MM.1S (cell line): Measurements from ENCODE around the gene RSPH4A.

Source experiments
- DNase-seq: peaks from one replicate; pipeline ENCODE4 v3.0.0-alpha.2; 2015
- H2AFZ ChIP-seq: fragments of 300-600 bp; sonication (generic); 2 replicates; pipeline ENCODE4 v1.6.0; 2016; ENCODE audit warnings: antibody characterized with exemption, low read length
- H3F3A ChIP-seq: fragments of 300-600 bp; sonication (generic); 2 replicates; pipeline ENCODE4 v1.6.1; 2016; ENCODE audit warnings: mild to moderate bottlenecking, antibody characterized with exemption, low read length, moderate library complexity, mixed read lengths; ENCODE audit not compliant: insufficient read depth
- H3K27ac ChIP-seq: fragments of 300-600 bp; sonication (generic); 2 replicates; pipeline ENCODE4 v1.5.1; 2016; ENCODE audit warnings: mild to moderate bottlenecking, low read length
- H3K27me3 ChIP-seq: fragments of 300-600 bp; sonication (generic); replicated peaks from 2 replicates; pipeline ENCODE4 v1.6.0; 2016; ENCODE audit warnings: low read length; ENCODE audit not compliant: insufficient read depth
- H3K36me3 ChIP-seq: fragments of 300-600 bp; sonication (generic); replicated peaks from 2 replicates; pipeline ENCODE4 v1.6.1; 2016; ENCODE audit warnings: mild to moderate bottlenecking, low read length, mixed read lengths; ENCODE audit not compliant: insufficient read depth
- H3K4me1 ChIP-seq: fragments of 300-600 bp; sonication (generic); 2 replicates; pipeline ENCODE4 v1.6.1; 2016; ENCODE audit warnings: low read length, mixed read lengths
- H3K4me2 ChIP-seq: fragments of 300-600 bp; sonication (generic); 2 replicates; pipeline ENCODE4 v1.6.0; 2016; ENCODE audit warnings: low read depth, low read length
- H3K4me3 ChIP-seq: fragments of 300-600 bp; sonication (generic); 2 replicates; pipeline ENCODE4 v1.5.1; 2016; ENCODE audit warnings: low read length, mixed read lengths
- H3K79me2 ChIP-seq: fragments of 300-600 bp; sonication (generic); 2 replicates; pipeline ENCODE4 v1.6.1; 2016; ENCODE audit warnings: mixed run types, low read length, mixed read lengths
- H3K9ac ChIP-seq: fragments of 300-600 bp; sonication (generic); 2 replicates; pipeline ENCODE4 v1.6.1; 2016; ENCODE audit warnings: low read length, mixed read lengths
- H3K9me2 ChIP-seq: fragments of 300-600 bp; sonication (generic); replicated peaks from 2 replicates; pipeline ENCODE4 v1.6.1; 2016; ENCODE audit warnings: mild to moderate bottlenecking, low read length, mixed read lengths; ENCODE audit not compliant: insufficient read depth
- H3K9me3 ChIP-seq: fragments of 300-600 bp; sonication (generic); replicated peaks from 2 replicates; pipeline ENCODE4 v1.6.1; 2016; ENCODE audit warnings: mild to moderate bottlenecking, low read length, mixed read lengths; ENCODE audit not compliant: insufficient read depth
- H4K20me1 ChIP-seq: fragments of 300-600 bp; sonication (generic); 2 replicates; pipeline ENCODE4 v1.6.1; 2016; ENCODE audit warnings: mild to moderate bottlenecking, low read length, moderate library complexity, mixed read lengths; ENCODE audit not compliant: insufficient read depth
- CTCF ChIP-seq: fragments of 300-600 bp; sonication (generic); IDR thresholded peaks from 2 replicates; pipeline ENCODE4 v1.5.1; 2016; ENCODE audit warnings: antibody characterized with exemption, low read length, mixed read lengths
- EZH2 ChIP-seq: fragments of 300-600 bp; sonication (generic); optimal IDR thresholded peaks from 2 replicates; pipeline ENCODE3; 2017; ENCODE audit warnings: low read depth, mild to moderate bottlenecking, antibody characterized with exemption, low read length, mixed read lengths
- EZH2phosphoT487 ChIP-seq: fragments of 300-600 bp; sonication (generic); IDR thresholded peaks from 2 replicates; pipeline ENCODE4 v1.6.1; 2018; ENCODE audit warnings: antibody characterized with exemption, low read length

RSPH4A gene

GRCh38 chr6:116579143-116579542, 37.1 kb upstream of the RSPH4A start:
- Histone ChIP-seq H3K9me3 (no peaks in the 10 kb centered on the region), H3K27me3 (no peaks in the 10 kb centered on the region), H2AFZ (no peak overlapping the region), H3K4me3 (no peak overlapping the region), H3K4me1 (no peaks in the 10 kb centered on the region), H3K27ac (no peak overlapping the region), H3F3A (no peaks in the 10 kb centered on the region), H3K36me3 (no peaks in the 10 kb centered on the region; the same call in 1 of the 2 replicates), H3K9me2 (no peaks in the 10 kb centered on the region), H3K9ac (no peak overlapping the region), H3K4me2 (no peak overlapping the region), H4K20me1 (no peaks in the 10 kb centered on the region; the same call in none of the 2 replicates), H3K79me2 (peaks cover 66% of the 10 kb centered on the region)
- no peak for DNase-seq
- no peak for TF ChIP-seq EZH2
- no peak for TF ChIP-seq CTCF
- no peak for TF ChIP-seq EZH2phosphoT487

- Histone ChIP-seq H3K27ac (no peak overlapping the region), H3K79me2 (peaks cover 56% of the 10 kb centered on the region), H2AFZ (no peak overlapping the region), H3F3A (no peaks in the 10 kb centered on the region), H4K20me1 (no peaks in the 10 kb centered on the region; the same call in none of the 2 replicates), H3K27me3 (no peaks in the 10 kb centered on the region), H3K4me3 (no peak overlapping the region), H3K9me2 (no peaks in the 10 kb centered on the region), H3K4me1 (no peaks in the 10 kb centered on the region), H3K9me3 (no peaks in the 10 kb centered on the region), H3K9ac (no peak overlapping the region), H3K4me2 (no peak overlapping the region), H3K36me3 (no peaks in the 10 kb centered on the region; the same call in 1 of the 2 replicates)
- TF ChIP-seq EZH2phosphoT487 = no peak
- no peak for DNase-seq
Observed at GRCh38 chr6:116580198-116580597, 36.1 kb upstream of the RSPH4A start.

GRCh38 chr6:116586276-116586675, 30.0 kb upstream of the RSPH4A start:
- no peak overlapping the region for H3K27ac ChIP-seq
- TF ChIP-seq CTCF (no peak), EZH2 (no peak)
- H3K9ac ChIP-seq = no peak overlapping the region
- no peaks in the 10 kb centered on the region for H3K9me3 ChIP-seq
- no peak for DNase-seq
- H3K4me2 ChIP-seq = no peak overlapping the region
- no peaks in the 10 kb centered on the region for H3F3A ChIP-seq
- peaks cover 2% of the 10 kb centered on the region; the same call in 1 of the 2 replicates for H3K36me3 ChIP-seq
- H4K20me1 ChIP-seq = no peaks in the 10 kb centered on the region
- H3K79me2 ChIP-seq = peaks cover 17% of the 10 kb centered on the region; the same call in 1 of the 2 replicates
- no peak overlapping the region for H3K4me3 ChIP-seq
- no peaks in the 10 kb centered on the region for H3K4me1 ChIP-seq
- no peak overlapping the region for H2AFZ ChIP-seq
- H3K27me3 ChIP-seq = no peaks in the 10 kb centered on the region
- no peaks in the 10 kb centered on the region for H3K9me2 ChIP-seq

- no peak for DNase-seq
- no peak overlapping the region for H3K4me2 ChIP-seq
- H3K4me3 ChIP-seq = no peak overlapping the region
- H3K36me3 ChIP-seq = peaks cover 4% of the 10 kb centered on the region
- H3K27me3 ChIP-seq = no peaks in the 10 kb centered on the region
- no peaks in the 10 kb centered on the region for H3K9me2 ChIP-seq
- H2AFZ ChIP-seq = no peak overlapping the region
- H3F3A ChIP-seq = no peaks in the 10 kb centered on the region
- H3K9ac ChIP-seq = no peak overlapping the region
- H3K9me3 ChIP-seq = no peaks in the 10 kb centered on the region
- H4K20me1 ChIP-seq = no peaks in the 10 kb centered on the region
- no peaks in the 10 kb centered on the region for H3K4me1 ChIP-seq
- no peak overlapping the region for H3K27ac ChIP-seq
- no peak for TF ChIP-seq EZH2phosphoT487
- no peak for TF ChIP-seq EZH2
- no peak for TF ChIP-seq CTCF
- H3K79me2 ChIP-seq = 0 out of 2 replicates have a peak, but pooled peaks cover 13% of the 10 kb centered on the region
Observed at GRCh38 chr6:116586738-116587137, 29.5 kb upstream of the RSPH4A start.
